Measurements from ENCODE around the gene GPR17. TPM values are rescaled to one million over a fixed set of nuclear protein-coding genes. Genes with fewer than 3 reads are reported as not detected.

GPR17 gene
- total RNA-seq, 1 donor from 2014 or later = 0.18 TPM

DNA sequence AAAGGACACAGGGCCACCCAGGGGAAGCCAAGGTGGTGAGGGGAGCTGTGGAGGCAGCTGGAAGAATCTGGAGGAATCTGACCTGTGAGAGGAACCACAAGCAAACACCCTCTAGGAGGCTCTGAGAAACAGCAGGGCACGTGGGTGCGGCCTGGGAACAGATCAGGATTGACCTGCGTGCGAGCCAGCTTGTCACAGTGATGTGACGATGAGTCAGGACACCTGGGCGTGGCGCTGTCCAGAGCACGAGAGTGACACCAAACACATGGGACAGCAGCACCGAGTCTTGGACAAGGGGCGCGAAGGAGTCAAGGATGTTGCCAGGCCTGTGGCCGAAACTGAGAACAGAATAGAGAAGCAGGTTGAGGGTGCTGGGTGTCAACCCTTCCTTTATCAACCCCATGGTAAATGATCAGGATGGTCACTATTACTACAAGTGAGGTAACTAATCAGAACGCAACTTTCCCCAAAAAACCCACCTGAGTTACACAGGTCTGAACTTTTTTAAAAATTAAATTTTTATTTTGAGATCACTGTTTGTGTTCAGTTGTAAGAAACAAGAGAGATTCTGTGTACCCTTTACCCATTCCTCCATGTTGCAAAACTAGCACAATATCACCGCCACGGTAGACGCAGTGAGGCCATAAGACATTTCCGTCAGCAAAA lies 54.7 kb downstream of the GPR17 start:
- Histone ChIP-seq H3K27me3 (ENCODE audit: low read depth) (no peaks in the 10 kb centered on the region), H3K27ac (peak overlapping the region; percentile 98), H3K4me1 (peaks cover 41% of the 10 kb centered on the region), H3K4me3 (peak overlapping the region; percentile 70), H3K36me3 (peaks cover 5% of the 10 kb centered on the region), H3K9me3 (no peaks in the 10 kb centered on the region)
- ATAC-seq = peak; percentile 42 to 78
- TF ChIP-seq, protein P1, sequence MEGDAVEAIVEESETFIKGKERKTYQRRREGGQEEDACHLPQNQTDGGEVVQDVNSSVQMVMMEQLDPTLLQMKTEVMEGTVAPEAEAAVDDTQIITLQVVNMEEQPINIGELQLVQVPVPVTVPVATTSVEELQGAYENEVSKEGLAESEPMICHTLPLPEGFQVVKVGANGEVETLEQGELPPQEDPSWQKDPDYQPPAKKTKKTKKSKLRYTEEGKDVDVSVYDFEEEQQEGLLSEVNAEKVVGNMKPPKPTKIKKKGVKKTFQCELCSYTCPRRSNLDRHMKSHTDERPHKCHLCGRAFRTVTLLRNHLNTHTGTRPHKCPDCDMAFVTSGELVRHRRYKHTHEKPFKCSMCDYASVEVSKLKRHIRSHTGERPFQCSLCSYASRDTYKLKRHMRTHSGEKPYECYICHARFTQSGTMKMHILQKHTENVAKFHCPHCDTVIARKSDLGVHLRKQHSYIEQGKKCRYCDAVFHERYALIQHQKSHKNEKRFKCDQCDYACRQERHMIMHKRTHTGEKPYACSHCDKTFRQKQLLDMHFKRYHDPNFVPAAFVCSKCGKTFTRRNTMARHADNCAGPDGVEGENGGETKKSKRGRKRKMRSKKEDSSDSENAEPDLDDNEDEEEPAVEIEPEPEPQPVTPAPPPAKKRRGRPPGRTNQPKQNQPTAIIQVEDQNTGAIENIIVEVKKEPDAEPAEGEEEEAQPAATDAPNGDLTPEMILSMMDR (IDR thresholded peaks at IDR 0.05) = no peak
- intact Hi-C loops (cut with DNase I) = no loop called here
- DNase-seq = peak; percentile 93

DNA sequence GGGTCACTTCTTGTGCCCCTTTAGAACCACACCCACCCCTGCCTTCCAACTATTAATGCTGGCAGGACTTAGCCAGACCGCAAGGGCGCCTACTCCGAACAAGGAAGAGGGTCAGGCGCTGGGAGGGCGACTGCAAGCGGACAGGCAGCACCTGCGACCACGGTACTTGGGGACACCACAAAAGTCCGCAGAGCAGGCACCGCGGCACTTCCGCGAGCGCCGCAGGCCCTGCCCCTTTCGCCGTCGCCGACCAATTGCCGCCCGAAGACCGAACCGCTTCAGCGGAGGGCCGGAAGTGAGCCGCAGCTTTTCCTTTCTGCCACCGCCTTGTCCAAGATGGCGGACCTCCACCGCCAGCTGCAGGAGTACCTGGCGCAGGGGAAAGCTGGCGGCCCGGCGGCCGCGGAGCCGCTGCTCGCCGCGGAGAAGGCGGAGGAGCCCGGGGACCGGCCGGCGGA lies 55.3 kb downstream of the GPR17 start, which contains the start of gene SFT2D3:
SFT2D3 (plus strand) TSS at position 305 of the 458 bp plus-strand sequence; CDS start at position 337, 32 bp downstream.
- ATAC-seq (peak; percentile 92 to 95), DNase-seq (peak; percentile 96)
- TF ChIP-seq, protein P1 (IDR thresholded peaks at IDR 0.05) = peak; percentile 7
- peaks cover 11% of the 10 kb centered on the region for H3K36me3 ChIP-seq
- no peaks in the 10 kb centered on the region for H3K27me3 ChIP-seq (ENCODE audit: low read depth)
- peak within 1 kb of the TSS; percentile 98 for H3K27ac ChIP-seq
- intact Hi-C loops (cut with DNase I) = no loop called here
- peak within 1 kb of the TSS; percentile 70 for H3K4me3 ChIP-seq
- no peaks in the 10 kb centered on the region for H3K9me3 ChIP-seq
- peaks cover 47% of the 10 kb centered on the region for H3K4me1 ChIP-seq

DNA sequence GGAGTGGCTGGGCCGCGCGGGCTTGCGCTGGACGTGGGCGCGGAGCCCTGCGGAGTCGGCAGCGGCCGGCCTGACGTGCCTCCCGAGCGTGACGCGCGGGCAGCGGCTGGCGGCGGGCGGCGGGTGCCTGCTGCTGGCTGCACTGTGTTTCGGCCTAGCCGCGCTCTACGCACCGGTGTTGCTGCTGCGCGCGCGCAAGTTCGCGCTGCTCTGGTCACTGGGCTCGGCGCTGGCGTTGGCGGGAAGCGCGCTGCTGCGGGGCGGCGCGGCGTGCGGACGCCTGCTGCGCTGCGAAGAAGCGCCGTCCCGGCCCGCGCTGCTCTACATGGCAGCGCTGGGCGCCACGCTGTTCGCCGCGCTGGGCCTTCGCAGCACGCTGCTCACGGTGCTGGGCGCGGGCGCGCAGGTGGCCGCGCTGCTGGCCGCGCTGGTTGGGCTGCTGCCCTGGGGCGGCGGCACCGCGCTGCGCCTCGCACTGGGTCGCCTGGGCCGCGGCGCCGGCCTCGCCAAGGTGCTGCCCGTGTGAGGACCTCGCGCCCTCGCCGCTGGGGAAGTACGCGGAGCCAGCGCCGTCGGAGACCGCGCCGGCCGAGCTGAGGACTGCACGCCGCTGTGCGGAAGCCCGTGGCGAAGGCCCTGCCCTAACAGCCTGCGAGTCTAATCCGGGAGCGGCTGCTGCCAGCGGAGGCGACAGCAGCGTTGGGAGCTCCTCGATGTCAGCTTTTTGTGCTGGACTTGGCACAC lies 55.9 kb downstream of the GPR17 start:
- TF ChIP-seq, protein P1 (IDR thresholded peaks at IDR 0.05) = peak; percentile 47
- H3K9me3 ChIP-seq = no peaks in the 10 kb centered on the region
- peaks cover 52% of the 10 kb centered on the region for H3K4me1 ChIP-seq
- peak; percentile 72 to 87 for ATAC-seq
- DNase-seq = peak; percentile 92
- intact Hi-C loops (cut with DNase I) = no loop called here
- peaks cover 17% of the 10 kb centered on the region for H3K36me3 ChIP-seq
- H3K27me3 ChIP-seq (ENCODE audit: low read depth) = no peaks in the 10 kb centered on the region
- H3K4me3 ChIP-seq = peak overlapping the region; percentile 70
- peak overlapping the region; percentile 98 for H3K27ac ChIP-seq

Other genes starting within 250 kb of the GPR17 start
- not detected for gene PROC, start 227.7 kb upstream of the GPR17 start, total RNA-seq
- gene IWS1, start 119.7 kb upstream of the GPR17 start, total RNA-seq = 36.7 TPM
- 5.2 TPM for gene MYO7B, start 110.5 kb upstream of the GPR17 start, total RNA-seq
- gene LIMS2, start 29.4 kb downstream of the GPR17 start, total RNA-seq = 148 TPM
- 7.4 TPM for gene SFT2D3, start 55.3 kb downstream of the GPR17 start, total RNA-seq
- gene WDR33, start 165.0 kb downstream of the GPR17 start, total RNA-seq = 55.4 TPM
- 20.5 TPM for gene POLR2D, start 212.0 kb downstream of the GPR17 start, total RNA-seq
- 14.8 TPM for gene AMMECR1L, start 239.8 kb downstream of the GPR17 start, total RNA-seq

Measured in lower lobe of right lung (tissue), 2 donors.